AG04450 (cell line): Measurements from ENCODE around the gene NAA60. TPM values are rescaled to one million over a fixed set of nuclear protein-coding genes. Genes with fewer than 3 reads are reported as not detected.

Experiments
- CTCF ChIA-PET: fragments of 300-600, 350-600 bp; formaldehyde crosslinking; extraction: SDS; loops from one replicate; lab custom pipeline; 2022; ENCODE audit warnings: antibody characterized with exemption, inconsistent platforms; lab: Charles Lee
- POLR2A ChIA-PET: fragments of 350-600 bp; formaldehyde crosslinking; extraction: SDS; loops from one replicate; lab custom pipeline; 2021; ENCODE audit warnings: antibody characterized with exemption, inconsistent platforms; lab: Yijun Ruan, JAX
- DNase-seq: peaks from one replicate; pipeline ENCODE4 v3.0.0-alpha.2; 2011; ENCODE audit warnings: low read depth, low spot score
- H3K27ac ChIP-seq: one replicate; pipeline ENCODE4 v1.5.1; 2012; ENCODE audit warnings: low read depth, low read length, control low read depth
- H3K27me3 ChIP-seq: one replicate; pipeline ENCODE4 v1.6.0; 2012; ENCODE audit warnings: low read length; ENCODE audit not compliant: control insufficient read depth, insufficient read depth
- H3K4me3 ChIP-seq: 2 replicates; pipeline ENCODE4 v1.5.1; 2011; ENCODE audit warnings: mild to moderate bottlenecking, low read depth, low read length, control low read depth
- H3K9me3 ChIP-seq: 2 replicates; pipeline ENCODE4 v1.5.1; 2012; ENCODE audit warnings: low read length; ENCODE audit not compliant: control insufficient read depth, insufficient read depth
- CTCF ChIP-seq: IDR thresholded peaks from 2 replicates; pipeline ENCODE4 v1.5.1; 2011; ENCODE audit warnings: low read depth, low read length, control low read depth, inconsistent platforms
- polyA plus RNA-seq: library from polyadenylated mRNA; depleted of rRNA; stranded (reverse); fragments of >200 nt; gene quantifications from 2 replicates; pipeline ENCODE4 v1.2.3, GENCODE V29; 2011

Gene NAA60
- polyA plus RNA-seq, 1 experiment, result 28.8 TPM

DNA sequence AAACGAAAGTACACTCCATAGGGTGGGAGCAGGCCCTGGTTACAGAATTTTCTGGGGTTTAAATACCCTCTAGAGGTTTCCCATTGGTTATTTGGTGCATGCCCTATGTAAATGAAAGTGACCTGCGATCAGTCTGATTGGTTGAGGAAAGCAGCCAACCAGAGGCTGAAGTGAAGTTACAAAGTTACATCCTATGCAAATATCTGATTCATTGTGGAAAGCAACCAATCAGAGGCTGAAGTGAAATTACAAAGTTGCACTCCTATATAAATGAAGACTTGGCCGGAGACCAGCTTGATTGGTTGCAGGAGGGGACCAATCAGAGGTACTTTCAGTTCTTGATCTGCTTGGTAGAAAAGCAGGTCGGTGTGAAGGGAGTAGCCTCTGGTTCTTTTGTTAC is 24.4 kb downstream of the NAA60 start:
- Histone ChIP-seq H3K27me3 (no peaks in the 10 kb centered on the region), H3K9me3 (peaks cover 9% of the 10 kb centered on the region), H3K27ac (no peak overlapping the region), H3K4me3 (no peak overlapping the region)
- ChIA-PET CTCF (no interaction called here), POLR2A (interaction anchor here (0.5 kb wide), 1 partner anchor 12 kb away, joined by 3 read pairs; no protein-coding TSS in a partner anchor)
- TF ChIP-seq CTCF, result no peak
- no peak for DNase-seq

GRCh38 chr16:3468501-3468900 is 25.0 kb downstream of the NAA60 start:
- CTCF ChIA-PET, result no interaction called here
- Histone ChIP-seq H3K27me3 (no peaks in the 10 kb centered on the region), H3K9me3 (peaks cover 9% of the 10 kb centered on the region), H3K4me3 (no peak overlapping the region), H3K27ac (no peak overlapping the region)
- no peak for DNase-seq
- no peak for TF ChIP-seq CTCF
- POLR2A ChIA-PET, result interaction anchor here (0.5 kb wide), 1 partner anchor 12 kb away, joined by 3 read pairs; no protein-coding TSS in a partner anchor

DNA sequence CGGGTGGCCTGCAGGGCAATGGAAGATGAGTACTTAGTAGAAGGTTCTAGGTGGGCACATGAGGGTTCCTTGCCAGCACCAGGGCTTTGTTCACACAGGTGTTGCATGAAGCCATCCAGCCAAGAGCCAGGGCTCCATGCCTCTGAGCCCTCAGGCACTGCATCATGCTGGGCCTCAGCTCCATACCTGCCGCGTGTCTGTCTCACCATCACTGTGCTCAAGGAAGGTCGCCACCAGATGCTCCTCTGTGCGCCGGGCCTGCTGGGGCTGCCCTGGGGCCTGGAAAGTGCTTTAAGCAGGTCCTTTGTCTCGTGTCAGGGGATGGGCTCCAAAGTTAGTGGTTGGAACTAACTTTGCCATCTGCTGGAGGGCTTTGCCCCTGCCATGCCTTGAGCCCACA is 26.3 kb downstream of the NAA60 start:
- ChIA-PET POLR2A (no interaction called here), CTCF (no interaction called here)
- H3K9me3 ChIP-seq, result peaks cover 9% of the 10 kb centered on the region
- H3K4me3 ChIP-seq, result no peak overlapping the region
- no peak for TF ChIP-seq CTCF
- no peak for DNase-seq
- H3K27me3 ChIP-seq, result no peaks in the 10 kb centered on the region
- H3K27ac ChIP-seq, result no peak overlapping the region

- no peak overlapping the region for H3K27ac ChIP-seq
- TF ChIP-seq CTCF, result no peak
- ChIA-PET POLR2A (no interaction called here), CTCF (no interaction called here)
- H3K4me3 ChIP-seq, result no peak overlapping the region
- no peak for DNase-seq
- H3K9me3 ChIP-seq, result peaks cover 9% of the 10 kb centered on the region
- no peaks in the 10 kb centered on the region for H3K27me3 ChIP-seq
Measured at GRCh38 chr16:3470723-3471122, 27.2 kb downstream of the NAA60 start.

DNA sequence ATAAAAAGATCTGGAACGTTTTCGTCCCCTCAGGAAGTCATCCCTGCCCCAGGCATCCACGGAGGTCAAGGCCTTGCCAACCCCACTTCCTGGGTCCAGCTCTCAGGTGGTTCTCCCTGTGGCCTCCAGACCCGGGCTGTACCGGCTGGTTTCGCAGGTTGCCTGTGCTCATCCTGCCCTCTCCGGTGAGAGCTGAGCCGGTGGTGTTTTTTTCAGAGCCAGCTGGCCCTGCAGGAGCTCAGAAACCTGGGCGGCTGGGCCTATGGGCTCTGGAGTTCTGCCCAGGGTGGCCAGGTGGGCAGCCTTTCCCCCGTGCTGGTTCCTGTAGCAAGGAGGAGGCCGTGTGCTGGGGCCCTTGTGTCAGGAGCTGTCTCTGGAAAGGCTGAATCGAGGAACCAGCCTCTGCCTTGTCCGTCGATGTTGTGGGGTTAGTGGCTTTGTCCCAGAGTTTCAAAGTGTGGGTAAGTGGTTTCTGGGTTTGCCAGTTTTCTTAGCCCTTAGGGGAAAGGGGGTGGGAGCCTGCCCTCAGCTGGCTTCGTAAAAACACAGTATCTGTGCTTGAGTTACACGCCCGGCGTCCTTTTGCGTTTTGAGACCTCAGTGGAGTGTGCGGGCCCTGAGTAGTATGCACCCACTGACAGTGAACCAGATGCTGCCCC is 28.2 kb downstream of the NAA60 start:
- Histone ChIP-seq H3K9me3 (peaks cover 9% of the 10 kb centered on the region), H3K27me3 (no peaks in the 10 kb centered on the region), H3K4me3 (no peak overlapping the region), H3K27ac (no peak overlapping the region)
- ChIA-PET POLR2A (interaction anchor here (1.2 kb wide), 1 partner anchor 12 kb away, joined by 3 read pairs; no protein-coding TSS in a partner anchor), CTCF (no interaction called here)
- DNase-seq, result no peak
- no peak for TF ChIP-seq CTCF
